B cell (primary cell): ENCODE data around the gene NANS. TPM values are rescaled to one million over a fixed set of nuclear protein-coding genes. Genes with fewer than 3 reads are reported as not detected.

ENCODE experiments used
- ATAC-seq: fragments of 200-7000 bp; cut with Tn5 transposase; one replicate; pipeline ENCODE4 v1.10.0; 2021; ENCODE audit warnings: low read depth, mild to moderate bottlenecking, moderate number of reproducible peaks, moderate library complexity
- CTCF ChIA-PET: fragments of 350-600 bp; sonication (Branson Sonifier 250); formaldehyde crosslinking; loops from one replicate; lab custom pipeline; 2021; ENCODE audit warnings: antibody characterized with exemption, inconsistent platforms; lab: Charles Lee
- POLR2A ChIA-PET: fragments of 350-600 bp; sonication (Branson Sonifier 250); formaldehyde crosslinking; loops from one replicate; lab custom pipeline; 2021; ENCODE audit warnings: antibody characterized with exemption; lab: Charles Lee
- DNase-seq: peaks from one replicate; pipeline ENCODE4 v3.0.0; 2013
- H2AFZ ChIP-seq: 2 replicates; pipeline ENCODE4 v1.6.1; 2012; ENCODE audit warnings: mild to moderate bottlenecking, low read depth, low read length; ENCODE audit not compliant: insufficient read depth, poor library complexity, severe bottlenecking
- H3K27ac ChIP-seq, 2 donors: 1 replicate in 1 of 2; 2 replicates in 1 of 2; pipeline ENCODE4 v1.5.1; 2012 to 2013; ENCODE audit warnings: low read length in 2 of 2, mild to moderate bottlenecking in 2 of 2, moderate library complexity in 1 of 2
- H3K27me3 ChIP-seq, 4 experiments: fragments of 200-600 bp in 1 of 4; sonication (generic) in 1 of 4; replicated peaks in 1 of 4; 1 replicate in 2 of 4; 2 replicates in 2 of 4; pipeline versions ENCODE4 v1.6.1 to v1.7.0; 2013 to 2016; ENCODE audit warnings: low read length in 3 of 4, mild to moderate bottlenecking in 2 of 4, mixed read lengths in 1 of 4, moderate library complexity in 1 of 4; ENCODE audit not compliant: insufficient read depth in 4 of 4, control insufficient read depth in 3 of 4; ENCODE audit errors: control extremely low read depth in 1 of 4
- H3K36me3 ChIP-seq, 2 experiments: replicated peaks in 1 of 2; 1 replicate in 1 of 2; 2 replicates in 1 of 2; pipeline versions ENCODE4 v1.6.1 to v1.7.1; 2013; ENCODE audit warnings: low read length in 1 of 2; ENCODE audit not compliant: insufficient read depth in 2 of 2, control insufficient read depth in 1 of 2; ENCODE audit errors: control extremely low read depth in 1 of 2, extremely low read depth in 1 of 2
- H3K4me1 ChIP-seq, 2 donors: fragments of 200-600 bp in 1 of 2; sonication (generic) in 1 of 2; 1 replicate in 1 of 2; 2 replicates in 1 of 2; pipeline versions ENCODE4 v1.5.1 to v1.6.1; 2013 to 2017; ENCODE audit warnings: low read length in 2 of 2; ENCODE audit not compliant: control insufficient read depth in 2 of 2, insufficient read depth in 2 of 2
- H3K4me2 ChIP-seq: replicated peaks from 2 replicates; pipeline ENCODE3; 2012; ENCODE audit warnings: mild to moderate bottlenecking, low read depth, low read length; ENCODE audit not compliant: poor library complexity, severe bottlenecking
- H3K4me3 ChIP-seq, 5 experiments: fragments of 200-600 bp in 1 of 5; sonication (generic) in 1 of 5; 1 replicate in 3 of 5; 2 replicates in 2 of 5; pipeline versions ENCODE4 v1.5.1 to v1.7.0; 2011 to 2016; ENCODE audit warnings: low read length in 4 of 5, mild to moderate bottlenecking in 4 of 5, low read depth in 2 of 5, control low read depth in 1 of 5, moderate library complexity in 1 of 5; ENCODE audit not compliant: insufficient read depth in 1 of 5; ENCODE audit errors: control extremely low read depth in 1 of 5, extremely low read depth in 1 of 5
- H3K79me2 ChIP-seq: fragments of 200-600 bp; sonication (generic); one replicate; pipeline ENCODE4 v1.6.0; 2016; ENCODE audit warnings: low read length; ENCODE audit not compliant: control insufficient read depth, insufficient read depth
- H3K9ac ChIP-seq: fragments of 200-600 bp; sonication (generic); 2 replicates; pipeline ENCODE4 v1.6.1; 2017; ENCODE audit warnings: mild to moderate bottlenecking, low read length, moderate library complexity
- H3K9me3 ChIP-seq, 3 donors: one replicate each; pipeline versions ENCODE4 v1.6.1 to v1.7.1; 2013; ENCODE audit warnings: low read length in 2 of 3; ENCODE audit not compliant: control insufficient read depth in 2 of 3, insufficient read depth in 1 of 3; ENCODE audit errors: control extremely low read depth in 1 of 3
- H4K20me1 ChIP-seq: 2 replicates; pipeline ENCODE4 v1.6.0; 2012; ENCODE audit warnings: mild to moderate bottlenecking, low read length; ENCODE audit not compliant: insufficient read depth, control insufficient read depth, poor library complexity, severe bottlenecking
- H3K27ac Mint-ChIP-seq: one replicate; pipeline ENCODE4 v1.8.0; 2021; ENCODE audit warnings: mixed read lengths
- H3K27me3 Mint-ChIP-seq: one replicate; pipeline ENCODE4 v1.8.0; 2021; ENCODE audit warnings: mixed read lengths
- H3K4me1 Mint-ChIP-seq: one replicate; pipeline ENCODE4 v1.8.0; 2021; ENCODE audit warnings: mixed read lengths
- H3K4me3 Mint-ChIP-seq: one replicate; pipeline ENCODE4 v1.8.0; 2021; ENCODE audit warnings: mixed read lengths
- H3K9me3 Mint-ChIP-seq: one replicate; pipeline ENCODE4 v1.8.0; 2022; ENCODE audit warnings: mixed read lengths; ENCODE audit not compliant: insufficient read depth
- EZH2 ChIP-seq: IDR thresholded peaks from 2 replicates; pipeline ENCODE4 v1.6.1; 2012; ENCODE audit warnings: borderline replicate concordance, low read depth, mild to moderate bottlenecking, moderate library complexity, low read length; ENCODE audit not compliant: insufficient read depth, poor library complexity, severe bottlenecking
- WGBS: methylation state at CpG from one replicate; pipeline ENCODE4 v1.1.5; 2013; ENCODE audit warnings: missing lambda C conversion rate; ENCODE audit not compliant: insufficient coverage; 5-methylcytosine and 5-hydroxymethylcytosine counted together
- intact Hi-C: fragments of 100-400 bp; cut with micrococcal nuclease; formaldehyde crosslinking; loops from one replicate; pipeline ENCODE4 v1.10.0; 2022
- polyA plus RNA-seq: library from polyadenylated mRNA; depleted of rRNA; stranded (reverse); fragments of >200 nt; gene quantifications from 2 replicates; pipeline ENCODE4 v1.2.3, GENCODE V29; 2012
- total RNA-seq, 2 donors: library from RNA; stranded (reverse); fragments of 120-200 nt in 1 of 2; gene quantifications; 1 replicate in 1 of 2; 2 replicates in 1 of 2; pipeline versions ENCODE4 v1.2.3 to v1.2.4, GENCODE V29; 2013 to 2022
- TF ChIP-seq, protein P1 (sequence below): fragments of 200-600 bp; IDR thresholded peaks from one replicate; pipeline ENCODE4 v1.8.0; 2022; ENCODE audit warnings: antibody characterized with exemption, mild to moderate bottlenecking

The NANS gene
- total and polyA plus RNA-seq, 2 donors (not counting 1 experiment from before 2014, with no cell fraction given), result 14.2 to 14.9 TPM

DNA sequence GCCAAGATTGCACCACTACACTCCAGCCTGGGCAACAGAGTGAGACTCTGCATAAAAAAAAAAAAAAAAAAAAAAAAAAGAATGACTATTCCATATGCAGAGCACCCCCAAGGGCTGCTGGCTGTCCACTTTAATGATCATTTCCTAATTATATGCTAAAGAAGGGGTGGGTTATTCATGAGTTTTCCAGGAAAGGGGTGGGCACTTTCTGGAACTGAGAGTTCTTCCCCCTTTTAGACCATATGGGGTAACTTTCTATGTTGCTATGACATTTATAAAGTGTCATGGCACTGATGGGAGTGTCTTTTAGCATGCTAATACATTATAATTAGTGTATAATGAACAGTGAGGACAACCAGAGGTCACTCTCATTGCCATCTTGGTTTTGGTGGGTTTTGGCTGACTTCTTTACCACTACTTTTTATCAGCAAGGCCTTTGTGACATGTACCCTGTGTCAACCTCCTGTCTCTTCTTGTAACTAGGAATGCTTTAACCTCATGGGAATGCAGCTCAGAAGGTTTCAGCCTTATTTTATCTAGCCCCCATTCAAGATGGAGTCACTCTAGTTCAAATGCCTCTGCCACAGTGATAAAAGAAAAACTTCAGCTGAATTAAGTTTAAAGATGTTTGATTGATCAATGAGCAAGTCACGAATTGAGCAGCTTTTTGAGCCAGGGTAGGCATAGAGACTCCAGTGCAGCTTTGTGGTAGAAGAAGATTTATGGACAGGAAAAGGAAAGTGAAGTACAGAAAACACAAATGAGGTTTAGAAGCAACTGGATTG, 7.1 kb upstream of the NANS start:
- intact Hi-C loops, result no loop called here
- Mint-ChIP-seq H3K4me3 (no peak overlapping the region), H3K27me3 (no peaks in the 10 kb centered on the region), H3K27ac (no peak overlapping the region), H3K9me3 (peaks cover 3% of the 10 kb centered on the region), H3K4me1 (peaks cover 29% of the 10 kb centered on the region)
- CTCF ChIA-PET, result no interaction called here
- DNase-seq (no peak), ATAC-seq (no peak)
- Histone ChIP-seq H2AFZ (no peak overlapping the region), H3K4me3 (no peak overlapping the region), H3K79me2 (peaks cover 24% of the 10 kb centered on the region), H3K4me2 (no peak overlapping the region), H3K36me3 (no peaks in the 10 kb centered on the region), H3K9me3 (peaks cover 0 to 9% (median 4%) of the 10 kb centered on the region in 3 donors), H3K27ac (no peak overlapping the region), H3K9ac (no peak overlapping the region), H4K20me1 (no peaks in the 10 kb centered on the region), H3K4me1 (peaks cover 19 to 23% of the 10 kb centered on the region in 2 donors), H3K27me3 (no peaks in the 10 kb centered on the region)
- no peak for TF ChIP-seq EZH2
- TF ChIP-seq, protein P1, sequence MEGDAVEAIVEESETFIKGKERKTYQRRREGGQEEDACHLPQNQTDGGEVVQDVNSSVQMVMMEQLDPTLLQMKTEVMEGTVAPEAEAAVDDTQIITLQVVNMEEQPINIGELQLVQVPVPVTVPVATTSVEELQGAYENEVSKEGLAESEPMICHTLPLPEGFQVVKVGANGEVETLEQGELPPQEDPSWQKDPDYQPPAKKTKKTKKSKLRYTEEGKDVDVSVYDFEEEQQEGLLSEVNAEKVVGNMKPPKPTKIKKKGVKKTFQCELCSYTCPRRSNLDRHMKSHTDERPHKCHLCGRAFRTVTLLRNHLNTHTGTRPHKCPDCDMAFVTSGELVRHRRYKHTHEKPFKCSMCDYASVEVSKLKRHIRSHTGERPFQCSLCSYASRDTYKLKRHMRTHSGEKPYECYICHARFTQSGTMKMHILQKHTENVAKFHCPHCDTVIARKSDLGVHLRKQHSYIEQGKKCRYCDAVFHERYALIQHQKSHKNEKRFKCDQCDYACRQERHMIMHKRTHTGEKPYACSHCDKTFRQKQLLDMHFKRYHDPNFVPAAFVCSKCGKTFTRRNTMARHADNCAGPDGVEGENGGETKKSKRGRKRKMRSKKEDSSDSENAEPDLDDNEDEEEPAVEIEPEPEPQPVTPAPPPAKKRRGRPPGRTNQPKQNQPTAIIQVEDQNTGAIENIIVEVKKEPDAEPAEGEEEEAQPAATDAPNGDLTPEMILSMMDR, result no peak
- POLR2A ChIA-PET, result no interaction called here
- 30% methylated on average over 1 of the region's 1 CpG for WGBS

DNA sequence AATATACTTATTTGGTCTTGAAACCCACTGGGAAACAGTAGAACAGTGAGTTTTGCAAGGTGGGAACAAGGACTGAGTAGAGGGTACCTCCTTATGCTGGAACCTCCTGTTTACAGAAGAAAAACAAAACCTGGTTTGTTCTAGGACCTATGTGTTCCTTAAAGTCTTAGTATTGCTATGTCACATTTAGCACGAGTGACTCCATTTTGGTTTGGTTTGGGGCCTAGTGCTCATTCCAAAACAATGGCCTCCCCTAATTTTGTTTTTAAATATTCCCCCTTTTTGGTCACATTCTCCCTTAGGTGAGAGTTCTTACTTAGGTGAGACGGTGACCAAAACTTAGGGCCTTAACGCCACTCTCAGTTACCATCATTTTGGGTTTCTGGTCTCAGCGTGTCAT, 6.2 kb upstream of the NANS start:
- Histone ChIP-seq H3K9ac (no peak overlapping the region), H3K4me3 (no peak overlapping the region), H3K27ac (no peak overlapping the region), H3K27me3 (no peaks in the 10 kb centered on the region), H2AFZ (no peak overlapping the region), H3K36me3 (no peaks in the 10 kb centered on the region), H4K20me1 (no peaks in the 10 kb centered on the region), H3K4me1 (peaks cover 12 to 15% of the 10 kb centered on the region in 2 donors), H3K4me2 (no peak overlapping the region), H3K9me3 (peaks cover 0 to 4% (median 4%) of the 10 kb centered on the region in 3 donors), H3K79me2 (peaks cover 18% of the 10 kb centered on the region)
- ATAC-seq, result no peak
- ChIA-PET CTCF (interaction anchor here (1.4 kb wide), 2 partner anchors 13 to 16 kb away, joined by 5 to 6 read pairs; no protein-coding TSS in a partner anchor), POLR2A (no interaction called here)
- no CpG with 5 or more reads among the region's 4 CpGs for WGBS
- Mint-ChIP-seq H3K4me3 (no peak overlapping the region), H3K27me3 (no peaks in the 10 kb centered on the region), H3K4me1 (peaks cover 22% of the 10 kb centered on the region), H3K27ac (no peak overlapping the region), H3K9me3 (no peaks in the 10 kb centered on the region)
- intact Hi-C loops, result no loop called here
- no peak for TF ChIP-seq EZH2
- TF ChIP-seq, protein P1, result no peak
- DNase-seq, result no peak
